Panc1 (cell line): ENCODE measurements around the gene E2F6.

Source experiments
- CTCF ChIP-seq: fragments of 450-650 bp; IDR thresholded peaks from 2 replicates; pipeline ENCODE4 v1.5.1; 2017; ENCODE audit warnings: mild to moderate bottlenecking
- POLR2AphosphoS5 ChIP-seq: IDR thresholded peaks from 2 replicates; pipeline ENCODE4 v1.6.1; 2012; ENCODE audit warnings: mild to moderate bottlenecking, low read depth, low read length, moderate library complexity
- REST ChIP-seq, 2 experiments: IDR thresholded peaks; 2 replicates each; pipeline ENCODE4 v1.6.1; 2011 to 2012; ENCODE audit warnings: low read depth in 2 of 2, control low read depth in 1 of 2, low read length in 1 of 2, mild to moderate bottlenecking in 1 of 2, moderate library complexity in 1 of 2; ENCODE audit not compliant: insufficient read depth in 1 of 2
- SIN3A ChIP-seq: IDR thresholded peaks from 2 replicates; pipeline ENCODE4 v1.6.1; 2012; ENCODE audit warnings: low read depth, mild to moderate bottlenecking, low read length, moderate library complexity, borderline replicate concordance; ENCODE audit not compliant: insufficient read depth
- TCF7L2 ChIP-seq: IDR thresholded peaks from 2 replicates; pipeline ENCODE4 v1.6.1; 2011; ENCODE audit warnings: mild to moderate bottlenecking, low read depth, low read length, inconsistent platforms

GRCh38 chr2:11481426-11481788, 15.4 kb upstream of the E2F6 start:
- TF ChIP-seq POLR2AphosphoS5 (no peak), SIN3A (no peak), CTCF (no peak), REST (IDR thresholded peaks at IDR 0.05; ENCODE audit: insufficient read depth in 1 of 2, low read depth in 2 of 2, low read length in 1 of 2) (no peak), TCF7L2 (no peak)
